IMR-90 (cell line): Measurements from ENCODE around the gene HYAL1. TPM values are rescaled to one million over a fixed set of nuclear protein-coding genes. Genes with fewer than 3 reads are reported as not detected.

ENCODE experiments used
- ATAC-seq: fragments of 200-7000 bp; cut with Tn5 transposase; 2 replicates; pipeline ENCODE4 v1.9.1; 2020; ENCODE audit warnings: low read depth, mild to moderate bottlenecking, moderate library complexity
- BruUV-seq: library from RNA; stranded (reverse); fragments of 400-500 nt; replicated peaks from 2 replicates; lab custom pipeline; 2021; lab: Mats Ljungman, UMichigan
- CTCF ChIA-PET: fragments of 300-600 bp; formaldehyde crosslinking; extraction: SDS; loops from one replicate; lab custom pipeline; 2021; ENCODE audit warnings: antibody characterized with exemption; lab: Yijun Ruan, JAX
- POLR2A ChIA-PET: fragments of 300-600 bp; sonication (Branson Sonifier 250); formaldehyde crosslinking; loops from one replicate; lab custom pipeline; 2022; ENCODE audit warnings: antibody characterized with exemption; ENCODE audit not compliant: unreplicated experiment; lab: Charles Lee
- DNase-seq: peaks from one replicate; pipeline ENCODE4 v3.0.0; 2013
- H2AFZ ChIP-seq: replicated peaks from 2 replicates; pipeline ENCODE3; 2013; ENCODE audit warnings: low read length, mild to moderate bottlenecking; ENCODE audit not compliant: poor library complexity
- H2AK5ac ChIP-seq: 2 replicates; pipeline ENCODE4 v1.6.1; 2013; ENCODE audit warnings: low read depth, low read length, inconsistent platforms
- H2AK9ac ChIP-seq: replicated peaks from 2 replicates; pipeline ENCODE3; 2013; ENCODE audit warnings: mild to moderate bottlenecking, low read depth, low read length, moderate library complexity; ENCODE audit not compliant: poor library complexity
- H2BK120ac ChIP-seq: 2 replicates; pipeline ENCODE4 v1.6.1; 2013; ENCODE audit warnings: low read depth, low read length, inconsistent platforms
- H2BK15ac ChIP-seq: 3 replicates; pipeline ENCODE4 v1.6.1; 2013; ENCODE audit warnings: low read depth, low read length, inconsistent platforms
- H2BK20ac ChIP-seq: 2 replicates; pipeline ENCODE4 v1.6.1; 2013; ENCODE audit warnings: low read depth, mild to moderate bottlenecking, inconsistent platforms, low read length, moderate library complexity
- H2BK5ac ChIP-seq: 2 replicates; pipeline ENCODE4 v1.6.1; 2013; ENCODE audit warnings: mild to moderate bottlenecking, low read depth, low read length, inconsistent platforms; ENCODE audit not compliant: poor library complexity, severe bottlenecking
- H3K14ac ChIP-seq: replicated peaks from 2 replicates; pipeline ENCODE4 v1.6.1; 2013; ENCODE audit warnings: low read depth, low read length, inconsistent platforms
- H3K18ac ChIP-seq: 2 replicates; pipeline ENCODE4 v1.6.1; 2013; ENCODE audit warnings: low read depth, low read length, control low read depth
- H3K23ac ChIP-seq: 2 replicates; pipeline ENCODE4 v1.6.1; 2013; ENCODE audit warnings: low read depth, low read length, inconsistent platforms
- H3K27ac ChIP-seq: 2 replicates; pipeline ENCODE4 v1.5.1; 2013; ENCODE audit warnings: mild to moderate bottlenecking, control low read depth, low read length; ENCODE audit not compliant: insufficient read depth
- H3K27me3 ChIP-seq: 2 replicates; pipeline ENCODE4 v1.6.1; 2013; ENCODE audit warnings: low read length; ENCODE audit not compliant: control insufficient read depth, insufficient read depth
- H3K36me3 ChIP-seq: 2 replicates; pipeline ENCODE4 v1.6.1; 2013; ENCODE audit warnings: low read length, mixed read lengths; ENCODE audit not compliant: control insufficient read depth, insufficient read depth
- H3K4ac ChIP-seq: 2 replicates; pipeline ENCODE4 v1.6.1; 2013; ENCODE audit warnings: low read depth, low read length, inconsistent platforms
- H3K4me1 ChIP-seq: 2 replicates; pipeline ENCODE4 v1.6.1; 2013; ENCODE audit warnings: low read length, mixed read lengths; ENCODE audit not compliant: control insufficient read depth, insufficient read depth
- H3K4me2 ChIP-seq: 2 replicates; pipeline ENCODE4 v1.6.1; 2013; ENCODE audit warnings: low read depth, mild to moderate bottlenecking, control low read depth, low read length, moderate library complexity
- H3K4me3 ChIP-seq: 2 replicates; pipeline ENCODE4 v1.5.1; 2013; ENCODE audit warnings: low read depth, mild to moderate bottlenecking, control low read depth, low read length, moderate library complexity; ENCODE audit not compliant: insufficient read depth
- H3K56ac ChIP-seq: 2 replicates; pipeline ENCODE4 v1.6.1; 2013; ENCODE audit warnings: low read length, inconsistent platforms; ENCODE audit not compliant: insufficient read depth; ENCODE audit errors: extremely low read depth
- H3K79me1 ChIP-seq, 2 experiments: 2 replicates each; pipeline ENCODE4 v1.6.1; 2013; ENCODE audit warnings: low read length in 2 of 2, inconsistent platforms in 1 of 2, low read depth in 1 of 2
- H3K9ac ChIP-seq: 2 replicates; pipeline ENCODE4 v1.6.1; 2013; ENCODE audit warnings: low read depth, low read length, control low read depth
- H3K9me1 ChIP-seq: 2 replicates; pipeline ENCODE4 v1.6.1; 2013; ENCODE audit warnings: low read length, inconsistent platforms; ENCODE audit not compliant: insufficient read depth
- H3K9me3 ChIP-seq: 2 replicates; pipeline ENCODE4 v1.6.1; 2013; ENCODE audit warnings: low read length; ENCODE audit not compliant: control insufficient read depth, insufficient read depth
- H4K20me1 ChIP-seq: 2 replicates; pipeline ENCODE4 v1.6.1; 2013; ENCODE audit warnings: low read length, inconsistent platforms; ENCODE audit not compliant: insufficient read depth
- H4K5ac ChIP-seq: 2 replicates; pipeline ENCODE4 v1.6.1; 2013; ENCODE audit warnings: mild to moderate bottlenecking, low read depth, low read length, control low read depth
- H4K8ac ChIP-seq, 2 experiments: 2 replicates each; pipeline ENCODE4 v1.6.1; 2013; ENCODE audit warnings: low read depth in 2 of 2, low read length in 2 of 2, control low read depth in 1 of 2, inconsistent platforms in 1 of 2
- H4K91ac ChIP-seq: 2 replicates; pipeline ENCODE4 v1.6.1; 2013; ENCODE audit warnings: low read depth, low read length, inconsistent platforms; ENCODE audit not compliant: insufficient read depth
- MAZ ChIP-seq: IDR thresholded peaks from 2 replicates; pipeline ENCODE4 v1.6.1; 2012; ENCODE audit warnings: low read depth, mild to moderate bottlenecking, low read length, improper control_type of control experiment, moderate library complexity, borderline replicate concordance
- MXI1 ChIP-seq: IDR thresholded peaks from 2 replicates; pipeline ENCODE4 v1.6.1; 2012; ENCODE audit warnings: low read depth, mild to moderate bottlenecking, low read length, moderate library complexity, borderline replicate concordance
- WGBS, 2 experiments: methylation state at CpG; one replicate each; pipeline versions ENCODE4 v1.1.5 to v1.1.7; 2013; ENCODE audit warnings: missing lambda C conversion rate in 2 of 2; ENCODE audit not compliant: insufficient read length in 1 of 2; ENCODE audit errors: extremely low coverage in 2 of 2; 5-methylcytosine and 5-hydroxymethylcytosine counted together
- dilution Hi-C: fragments of 300-500 bp; cut with HindIII; formaldehyde crosslinking; loops from one replicate; pipeline ENCODE4 v1.14.3; 2018; ENCODE audit warnings: low sequenced_read_pairs; ENCODE audit not compliant: unreplicated experiment
- in situ Hi-C: fragments of 300-500 bp; cut with MboI; formaldehyde crosslinking; loops from 3 replicates; pipeline ENCODE4 v1.14.3; 2019; ENCODE audit warnings: low sequenced_read_pairs, inconsistent platforms, mixed read lengths
- intact Hi-C: fragments of 100-400 bp; cut with micrococcal nuclease; formaldehyde crosslinking; loops from 2 replicates; pipeline ENCODE4 v1.10.0; 2022
- polyA plus RNA-seq, 3 experiments: library from polyadenylated mRNA; depleted of rRNA; stranded (reverse); fragments of >200 nt; gene quantifications; 2 replicates each; pipeline ENCODE4 v1.2.3, GENCODE V29; 2012; ENCODE audit warnings: low replicate concordance in 1 of 3
- total RNA-seq: library from RNA; depleted of rRNA; stranded (reverse); fragments of >200 nt; gene quantifications from 2 replicates; pipeline ENCODE4 v1.2.3, GENCODE V29; 2012

HYAL1 gene
- total and polyA plus RNA-seq, 2 of the 4 experiments (the other 2 are of a cell fraction) = 0.32 to 0.36 TPM

DNA sequence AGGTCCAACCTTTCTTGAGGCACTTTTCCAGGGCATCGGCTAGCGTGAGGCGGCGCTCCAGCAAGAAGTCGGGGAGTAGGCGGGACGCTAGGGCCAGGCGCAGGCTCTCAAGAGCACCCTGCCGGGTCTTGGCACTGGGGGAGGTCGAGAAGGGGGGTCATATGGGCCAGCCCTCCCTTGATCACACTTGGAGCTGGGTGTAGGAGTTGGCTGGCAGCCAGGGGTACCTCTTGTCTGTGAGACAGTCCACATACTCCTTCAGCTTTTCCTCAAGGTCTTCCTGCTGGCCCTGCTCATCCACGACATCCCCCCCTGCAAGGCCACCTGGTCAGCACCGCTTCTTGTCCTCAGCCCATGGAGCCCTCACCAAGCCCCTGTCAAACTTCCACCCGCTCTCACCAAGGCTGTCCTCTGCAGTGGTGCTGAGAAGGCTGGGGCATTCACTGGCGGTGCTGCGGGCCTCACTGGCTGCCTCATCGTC, 13.2 kb downstream of the HYAL1 start:
- Histone ChIP-seq H3K36me3 (peaks cover 34% of the 10 kb centered on the region), H3K4me2 (no peak overlapping the region), H3K4me1 (peaks cover 8% of the 10 kb centered on the region), H4K8ac (no peak overlapping the region), H3K56ac (no peak overlapping the region), H2AK5ac (no peak overlapping the region), H2BK15ac (no peak overlapping the region), H3K4ac (no peak overlapping the region), H3K4me3 (no peak overlapping the region), H4K20me1 (no peaks in the 10 kb centered on the region; the same call in 1 of the 2 replicates), H3K27me3 (no peaks in the 10 kb centered on the region), H2BK5ac (no peak overlapping the region), H3K9ac (no peak overlapping the region), H2AFZ (no peak overlapping the region), H2BK20ac (no peak overlapping the region), H3K14ac (no peak overlapping the region), H3K9me1 (no peaks in the 10 kb centered on the region; the same call in 1 of the 2 replicates), H3K23ac (no peak overlapping the region), H4K5ac (no peak overlapping the region), H2BK120ac (no peak overlapping the region), H3K79me1 (peaks cover 14 to 31% of the 10 kb centered on the region in 2 experiments), H3K27ac (no peak overlapping the region), H3K18ac (no peak overlapping the region), H3K9me3 (no peaks in the 10 kb centered on the region), H4K91ac (no peak overlapping the region), H2AK9ac (no peak overlapping the region)
- TF ChIP-seq MXI1 (no peak), MAZ (no peak)
- no peak for ATAC-seq
- 100% methylated on average over 1 of the region's 16 CpGs; no CpG with 5 or more reads in 1 of the 2 experiments for WGBS, 2 experiments
- in situ Hi-C loops = no loop called here
- ChIA-PET POLR2A (no interaction called here), CTCF (no interaction called here)
- dilution Hi-C loops = no loop called here
- intact Hi-C loops = no loop called here
- no peak for DNase-seq
- no TSS peak for BruUV-seq
